GM19025 (cell line): Measurements from ENCODE around the gene COL1A1.
A peak's percentile ranks its signal among the peaks of the same experiment; 100 is the strongest.

Experiments
- ATAC-seq: cut with Tn5 transposase; IDR thresholded peaks from one replicate; pipeline ENCODE4 v1.9.1; 2021; ENCODE audit warnings: mild to moderate bottlenecking, low read depth, moderate library complexity; ENCODE audit not compliant: unreplicated experiment

Gene COL1A1

DNA sequence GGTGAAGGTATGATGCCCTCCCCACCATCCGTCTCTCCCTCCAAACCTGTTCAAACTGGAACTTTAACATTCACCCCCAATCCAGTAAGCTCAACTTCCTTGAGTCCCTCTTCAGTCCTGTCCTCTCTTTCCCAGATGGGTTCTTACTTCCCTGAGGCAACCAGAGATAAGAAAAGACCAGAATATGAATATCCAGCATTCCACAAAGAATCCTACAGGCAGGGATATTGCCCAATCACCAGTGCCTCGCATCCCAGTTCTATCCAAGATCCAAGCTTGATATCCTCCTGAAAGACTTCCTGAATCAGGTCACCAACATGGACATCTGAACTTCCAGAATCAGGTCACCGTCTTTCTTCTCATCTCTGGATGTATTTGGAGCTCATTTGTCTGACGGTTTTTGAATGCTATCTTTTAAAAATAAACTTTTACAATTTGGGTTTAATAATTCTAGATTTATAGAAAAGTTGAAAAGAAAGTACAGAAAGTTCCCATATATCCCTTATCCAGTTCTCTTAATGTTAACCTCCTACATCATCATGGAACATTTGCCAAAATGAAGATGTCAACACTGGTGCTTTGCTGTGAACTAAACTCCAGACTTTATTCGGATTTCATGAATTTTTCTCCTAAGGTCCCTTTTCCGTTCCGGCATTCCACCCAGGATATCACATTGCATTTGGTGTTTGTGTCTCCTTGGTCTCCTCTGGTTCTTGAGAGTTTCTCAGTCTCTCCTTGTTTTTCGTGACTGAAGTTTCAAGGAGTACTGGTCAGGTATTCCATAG is 13.7 kb upstream of the COL1A1 start:
- no peak for ATAC-seq

DNA sequence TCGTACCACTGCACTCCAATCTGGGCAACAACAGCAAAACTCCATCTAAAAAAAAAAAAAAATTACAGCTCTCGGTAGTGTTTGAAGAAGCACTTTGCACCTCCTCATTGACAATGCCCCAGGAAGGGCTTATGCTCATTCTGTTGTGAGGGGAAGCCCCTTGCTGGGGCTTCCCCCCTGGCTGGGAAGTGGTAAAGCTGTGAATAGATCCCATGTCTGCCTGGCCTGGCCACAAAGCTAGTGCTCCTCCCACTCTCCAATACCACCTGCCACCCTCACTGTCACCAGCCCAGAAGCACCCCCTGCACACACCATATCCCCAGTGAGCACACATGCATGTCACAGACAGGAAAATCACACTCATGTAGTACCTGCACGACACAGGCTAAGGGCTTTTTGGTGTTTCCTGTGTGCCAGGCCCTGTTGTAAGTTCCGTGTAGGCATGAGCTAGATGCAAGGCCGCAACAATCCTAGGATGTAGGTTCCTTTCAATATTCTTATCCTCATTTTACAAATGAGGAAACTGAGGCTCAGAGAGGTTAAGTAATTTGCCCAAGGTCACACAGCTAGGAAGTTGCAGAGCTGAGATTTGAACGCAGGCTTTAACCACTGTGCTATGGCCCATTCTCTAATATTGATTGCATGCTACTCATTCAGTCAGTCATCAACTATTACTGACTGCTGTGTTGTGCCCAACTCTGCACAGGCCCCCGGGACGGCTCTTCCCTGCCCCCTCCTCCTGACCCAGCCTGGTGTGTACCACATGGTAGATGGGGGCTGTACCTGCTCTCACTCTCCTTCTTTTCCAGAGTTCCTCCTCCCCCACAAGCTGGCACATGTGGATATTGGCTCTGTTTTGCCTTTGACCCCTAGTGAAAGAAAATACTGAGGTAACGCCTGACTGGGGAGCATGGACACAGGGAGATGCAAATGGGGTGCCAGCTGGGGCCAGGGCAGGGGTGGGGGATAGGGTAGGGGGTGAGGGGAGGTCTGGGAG is 11.9 kb upstream of the COL1A1 start:
- peak; percentile 73 for ATAC-seq

DNA sequence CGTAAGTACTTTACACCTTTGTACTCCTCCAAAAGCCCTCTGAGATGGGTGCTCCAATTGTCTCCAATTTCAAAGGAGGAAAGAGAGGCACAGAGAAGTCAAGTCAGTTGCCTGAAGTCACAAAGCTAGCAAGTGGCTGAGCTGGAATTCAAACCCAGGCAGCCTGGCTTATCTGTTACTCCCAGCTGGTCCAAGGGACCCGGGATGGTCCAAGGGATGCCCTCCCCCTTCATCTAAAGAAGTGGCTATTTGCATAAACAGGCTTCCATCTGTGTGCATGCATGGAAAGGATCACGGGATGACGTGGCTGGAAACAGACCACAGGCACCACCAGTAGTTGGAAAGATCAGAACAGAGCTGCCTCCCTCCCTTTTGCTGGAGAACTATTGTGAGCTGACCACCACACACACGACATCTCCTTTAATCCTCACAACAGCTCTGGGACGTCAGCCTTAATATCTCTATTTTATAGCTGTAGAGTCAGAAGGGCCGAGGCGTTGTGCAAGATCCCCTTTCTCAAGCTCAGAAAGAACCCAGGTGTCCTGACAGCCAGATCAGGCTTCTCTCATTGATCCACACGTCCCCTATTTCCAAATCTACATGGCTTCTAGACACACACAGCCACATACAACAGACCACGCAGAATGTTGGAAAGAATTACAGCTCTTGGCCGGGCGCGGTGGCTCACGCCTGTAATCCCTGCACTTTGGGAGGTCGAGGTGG is 10.9 kb upstream of the COL1A1 start:
- ATAC-seq, result no peak

DNA sequence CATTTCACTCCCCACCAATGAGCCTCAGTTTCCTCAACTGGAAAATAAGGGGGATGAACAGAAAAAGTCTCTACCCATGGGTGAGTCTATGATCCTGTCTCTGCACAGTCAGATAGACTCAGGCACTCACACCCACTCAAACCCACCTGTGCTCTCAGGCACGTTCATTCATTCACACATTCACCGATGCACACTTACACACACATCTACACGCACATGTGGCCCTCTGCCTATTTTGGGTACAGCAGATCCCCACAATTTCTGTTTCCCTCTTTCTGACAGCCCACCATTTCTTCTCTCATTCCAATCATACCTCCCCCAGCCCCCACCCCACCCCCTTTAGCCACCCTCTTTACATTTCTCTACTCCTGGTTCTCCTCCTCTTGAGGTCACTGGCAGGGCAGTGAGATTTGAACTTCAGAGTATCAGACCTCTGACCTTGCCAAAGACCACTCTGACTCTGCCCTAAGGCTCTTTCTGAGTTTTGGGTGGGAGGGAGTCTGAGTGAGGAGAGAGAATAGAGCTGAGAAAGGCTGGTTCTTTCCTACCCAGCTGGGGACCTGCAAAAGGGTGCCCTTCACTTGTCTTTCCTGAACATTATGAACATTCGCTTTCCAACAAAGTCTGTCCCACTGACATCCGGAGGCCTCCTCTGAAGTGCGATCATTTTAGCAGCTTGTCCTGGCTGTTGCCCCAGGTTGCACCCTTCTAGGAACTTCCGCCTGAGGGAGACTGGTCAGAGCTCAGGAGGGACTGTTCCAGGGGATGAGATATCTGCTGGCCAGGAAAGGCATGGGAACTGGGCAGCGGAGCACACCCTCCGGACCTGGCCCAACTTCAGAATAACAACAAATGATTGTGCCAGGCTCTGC is 10.1 kb upstream of the COL1A1 start:
- ATAC-seq, result no peak

DNA sequence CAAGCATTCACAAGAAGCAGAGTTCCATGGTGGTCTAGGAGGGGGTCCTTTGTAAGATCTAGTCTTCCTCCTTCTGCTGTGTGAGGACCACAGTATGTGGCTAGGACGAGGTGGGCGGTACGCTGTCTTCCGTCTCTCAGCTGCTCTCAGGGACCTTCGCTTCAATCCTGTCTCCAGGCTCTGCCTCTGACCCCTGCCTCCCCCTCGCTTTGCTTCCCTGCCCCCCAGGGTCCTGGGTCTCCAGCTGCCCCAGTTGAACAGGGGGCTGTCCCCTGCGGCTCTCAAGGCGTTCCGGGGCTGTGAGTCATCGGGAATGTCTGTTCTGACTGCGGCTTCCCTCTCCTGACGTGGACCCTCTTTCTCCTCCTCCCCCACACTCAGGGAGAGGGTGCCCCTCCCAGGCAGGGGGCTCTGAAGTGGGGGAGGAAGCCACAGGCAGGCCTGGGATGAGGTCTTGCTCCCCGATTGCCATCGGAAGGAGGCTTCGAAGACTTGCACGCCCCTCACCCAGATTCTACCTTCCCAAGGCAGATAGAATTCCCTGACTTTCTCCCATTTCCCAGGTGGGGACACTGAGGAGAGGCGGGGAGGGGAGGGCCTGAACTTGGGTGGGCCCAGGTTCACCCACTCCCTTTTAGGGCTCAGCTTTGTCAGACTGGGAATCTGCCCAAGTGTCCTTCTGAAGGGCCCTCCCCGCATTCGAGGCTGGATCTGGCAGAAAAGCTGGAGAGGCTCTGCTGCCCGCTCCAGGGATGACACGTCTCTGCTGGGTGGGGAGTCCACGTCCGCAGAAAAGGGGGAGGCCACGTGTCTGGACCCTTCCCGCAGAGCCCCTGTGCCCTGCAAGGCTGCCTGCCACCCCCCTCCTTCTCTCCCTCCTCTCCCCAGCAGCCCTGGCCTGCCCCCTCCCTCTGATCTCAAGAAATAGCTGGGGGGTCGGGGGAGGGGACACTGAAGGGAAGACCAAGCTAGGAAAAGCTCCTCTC is 9.1 kb upstream of the COL1A1 start:
- ATAC-seq, result no peak

DNA sequence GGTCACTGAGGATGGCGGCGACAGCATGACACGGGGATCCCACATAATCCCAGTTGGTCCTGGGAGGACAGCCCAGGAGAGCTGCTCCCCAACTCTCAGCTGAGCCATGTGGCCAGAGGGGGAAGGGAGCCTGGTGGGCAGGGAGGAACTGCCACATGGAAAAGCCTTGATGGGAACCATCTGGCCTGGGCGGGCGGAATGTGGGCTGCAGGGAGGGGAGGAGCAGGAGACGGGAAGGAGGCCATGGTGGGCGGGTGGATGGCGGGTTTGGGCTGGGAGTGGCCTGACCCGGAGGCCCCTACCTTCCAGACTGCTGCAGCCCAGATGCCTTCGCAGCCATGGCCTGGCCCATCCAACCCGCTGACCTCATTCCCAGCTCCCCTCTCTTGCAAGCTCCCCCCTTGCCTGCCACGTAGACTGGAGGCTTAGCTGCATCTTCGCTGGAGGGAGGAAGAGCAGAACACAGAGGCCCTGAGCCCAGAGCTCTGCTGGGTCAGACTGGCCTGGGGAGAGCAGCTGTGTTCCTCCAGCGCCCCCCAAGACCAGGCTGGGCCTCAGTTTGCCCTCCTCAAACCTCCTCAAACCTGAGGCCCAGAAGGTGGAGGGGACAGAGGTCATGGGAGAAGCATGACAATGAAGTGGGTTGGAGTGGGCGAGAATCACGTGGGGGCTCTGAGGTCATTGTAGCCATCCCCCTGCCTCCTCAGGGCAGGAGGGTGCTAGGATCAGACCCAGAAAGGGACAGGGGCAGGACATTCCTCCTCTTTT is 8.2 kb upstream of the COL1A1 start:
- ATAC-seq, result no peak

DNA sequence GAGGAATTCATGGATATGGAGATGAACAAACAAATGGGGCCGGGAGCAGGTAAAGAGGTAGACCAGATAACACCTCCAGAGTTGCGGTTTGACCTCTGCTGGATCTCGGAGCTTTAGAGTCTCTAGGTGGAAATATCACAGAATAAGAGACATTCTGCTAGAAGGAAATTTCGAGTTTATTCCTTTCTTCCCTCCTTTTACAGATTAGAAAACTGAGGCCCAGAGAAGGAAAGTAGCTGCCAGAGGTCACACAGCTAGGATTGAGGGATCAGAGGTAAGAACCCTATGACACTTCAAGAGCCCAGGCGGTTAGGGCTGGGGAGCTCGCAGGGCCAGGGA is 7.7 kb upstream of the COL1A1 start:
- no peak for ATAC-seq

DNA sequence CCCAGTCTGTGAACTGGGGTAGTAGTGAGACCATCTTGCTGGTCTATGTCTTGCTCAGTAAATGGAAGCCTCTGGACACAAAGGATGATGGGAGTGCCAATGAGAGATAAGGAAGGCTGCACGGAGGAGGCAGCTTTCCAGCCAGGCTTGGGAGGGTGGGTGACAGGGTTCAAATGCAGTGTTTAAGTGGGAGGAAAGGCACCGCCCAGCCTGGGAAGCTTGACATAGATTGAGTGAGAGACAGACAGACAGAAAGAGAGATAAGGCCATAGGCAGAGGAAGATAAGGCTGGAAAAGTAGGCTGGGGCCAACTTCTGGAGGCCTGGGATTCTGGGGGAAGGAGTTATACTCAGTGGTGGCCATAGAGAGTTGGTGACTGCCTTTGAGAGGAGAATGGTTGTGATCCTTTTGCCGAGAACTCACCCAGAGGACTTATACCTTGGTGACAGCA is 7.2 kb upstream of the COL1A1 start:
- no peak for ATAC-seq

DNA sequence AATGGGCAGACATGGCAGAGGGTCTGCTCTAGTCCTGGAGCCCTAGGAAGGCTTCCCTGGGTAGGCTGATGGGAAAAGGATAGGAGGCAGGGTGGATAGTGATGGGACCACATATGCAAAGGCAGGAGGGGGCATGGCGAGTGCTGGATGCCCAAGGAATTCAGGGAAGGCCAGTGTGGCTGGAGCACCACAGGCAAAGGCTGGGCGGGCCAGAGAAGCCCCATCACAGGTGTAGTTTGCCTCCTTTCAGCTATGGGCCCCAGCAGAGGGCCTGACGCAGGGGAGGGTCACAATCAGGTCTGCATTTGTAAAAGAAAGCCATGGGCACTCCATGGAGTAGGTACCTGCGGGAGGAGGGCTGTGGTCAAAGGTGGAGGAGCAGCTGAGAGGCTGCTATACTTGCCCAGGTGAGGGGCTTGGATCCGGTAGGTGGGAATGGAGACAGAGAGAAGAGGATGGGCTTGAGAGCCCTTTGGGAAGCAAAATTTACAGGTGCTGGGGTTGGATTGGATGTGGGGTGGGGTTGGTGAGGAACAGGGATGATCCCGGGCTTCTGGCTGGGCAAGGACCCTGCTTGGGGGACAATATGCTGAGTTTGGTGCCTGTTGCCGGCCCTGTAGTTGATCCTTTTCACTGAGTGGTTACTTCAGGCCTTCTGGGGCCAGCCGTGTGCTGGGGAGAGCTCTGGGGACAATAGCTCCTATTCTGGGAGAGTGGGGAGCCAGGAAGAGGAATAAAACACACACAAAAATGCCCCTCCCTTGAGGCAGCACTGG is 6.5 kb upstream of the COL1A1 start:
- no peak for ATAC-seq

DNA sequence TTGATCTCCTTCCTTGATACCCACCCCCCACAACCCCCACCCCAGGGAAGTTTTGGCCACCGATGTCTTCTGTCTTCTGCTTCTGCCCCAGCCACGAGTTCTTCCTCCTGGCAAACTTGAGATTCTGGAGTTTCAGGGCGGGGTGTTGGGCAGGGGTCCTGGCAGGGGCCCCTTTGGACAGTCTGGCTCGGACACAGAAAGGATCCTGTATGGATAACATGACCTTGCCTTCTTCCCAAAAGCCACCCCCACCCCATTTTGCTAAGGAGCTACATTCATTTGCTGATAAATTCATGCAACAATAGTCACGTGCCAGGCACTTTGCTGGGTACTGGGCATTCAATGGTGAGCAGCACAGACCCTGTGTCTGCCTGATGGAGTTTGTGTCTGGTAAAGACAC is 5.9 kb upstream of the COL1A1 start:
- no peak for ATAC-seq

DNA sequence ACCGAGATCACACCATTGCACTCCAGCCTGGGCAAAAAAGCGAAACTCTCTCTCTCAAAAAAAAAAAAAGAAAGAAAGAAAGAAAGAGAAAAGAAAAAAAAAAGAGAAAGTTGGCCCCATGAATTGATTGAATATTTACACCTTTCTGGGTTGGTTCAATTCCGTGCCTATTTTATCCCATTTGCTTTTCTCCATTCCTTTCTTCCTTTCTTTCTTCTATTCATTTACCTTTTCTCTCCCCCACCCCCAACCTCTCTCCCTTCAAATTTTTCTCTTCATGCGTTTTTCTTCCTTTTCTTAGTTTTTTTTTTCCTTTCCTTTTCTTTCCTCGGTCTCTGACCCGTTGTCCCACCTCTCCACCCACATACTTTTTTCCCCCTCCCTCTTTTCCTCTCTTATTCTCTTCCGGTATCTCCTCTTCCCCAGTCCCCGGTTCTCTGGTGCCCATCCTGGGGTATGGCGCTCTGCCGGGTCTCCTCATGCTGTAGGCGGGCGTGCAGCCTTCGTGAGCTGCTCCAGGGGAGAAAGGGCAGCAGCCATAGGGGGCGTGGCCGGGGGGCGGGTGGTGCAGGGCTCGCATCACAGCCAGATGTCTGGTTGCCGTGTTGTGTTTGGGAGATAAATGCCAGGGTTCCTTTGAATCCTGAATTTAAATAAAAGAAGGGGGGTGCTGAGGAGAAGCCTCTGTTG is 5.3 kb upstream of the COL1A1 start:
- ATAC-seq, result no peak

DNA sequence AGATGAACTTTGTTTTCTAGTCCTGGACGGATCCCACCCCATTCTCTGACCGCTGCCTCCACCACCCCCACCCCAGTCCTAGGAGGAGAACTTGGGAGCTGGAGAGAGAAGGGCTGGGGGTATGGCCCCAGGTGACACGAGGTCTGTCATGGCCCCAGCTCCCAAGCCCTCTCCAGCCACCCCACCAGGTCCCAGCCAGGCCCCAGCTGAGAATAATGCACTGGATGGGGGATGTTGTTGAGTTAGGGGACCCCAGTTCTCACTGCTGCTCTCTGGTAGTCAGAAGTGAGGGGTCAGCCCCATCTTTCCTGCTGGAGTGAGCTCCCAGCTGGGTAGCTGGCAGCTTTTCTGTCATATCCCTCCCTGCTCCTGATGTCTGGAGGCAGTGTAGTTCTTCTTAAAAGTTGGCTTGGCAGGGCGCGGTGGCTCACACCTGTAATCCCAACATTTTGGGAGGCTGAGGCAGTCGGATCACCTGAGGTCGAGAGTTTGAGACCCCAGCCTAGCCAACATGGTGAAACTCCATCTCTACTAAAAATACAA is 4.6 kb upstream of the COL1A1 start:
- ATAC-seq, result no peak

DNA sequence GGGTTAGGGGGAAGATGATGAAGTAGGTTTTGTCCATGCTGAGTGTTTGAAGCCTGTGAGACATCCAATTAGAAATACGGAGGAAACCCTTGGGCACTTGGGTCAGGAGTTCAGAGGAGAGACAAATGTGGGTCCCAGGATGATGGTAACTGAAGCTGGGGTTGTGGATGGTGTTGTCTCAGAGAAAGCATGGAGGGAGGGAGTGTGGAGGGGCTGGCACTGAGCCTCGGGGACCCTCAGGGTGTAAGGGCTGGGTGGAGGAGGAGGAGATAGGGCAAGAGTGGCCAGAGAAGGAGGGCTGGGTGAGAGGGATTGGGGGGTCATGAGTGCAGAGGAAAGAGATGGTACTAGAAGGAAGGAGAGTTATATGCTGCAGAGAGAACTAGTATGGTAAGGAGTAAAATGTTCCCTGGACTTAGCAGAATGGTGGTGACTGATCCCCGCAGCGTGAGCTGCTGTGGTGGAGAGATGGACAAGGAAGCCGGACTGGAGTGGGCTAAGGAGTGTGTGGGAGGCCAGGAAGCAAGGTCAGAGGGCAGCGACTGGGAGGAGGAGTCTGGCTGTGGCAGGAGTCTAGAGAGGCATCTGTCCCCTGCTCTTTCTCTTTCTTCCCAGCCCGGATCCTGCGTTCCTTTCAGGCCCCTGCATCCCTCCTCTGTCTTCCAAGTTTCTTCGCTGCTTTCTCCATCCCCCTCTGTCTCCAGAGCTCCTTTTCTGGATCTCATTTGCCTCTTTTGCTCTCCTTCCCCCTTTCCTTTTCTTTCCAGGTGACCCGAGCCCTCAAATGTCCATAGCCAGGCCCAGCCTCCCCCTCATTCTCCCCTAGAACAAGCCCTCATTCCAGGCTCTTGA is 3.9 kb upstream of the COL1A1 start:
- no peak for ATAC-seq

DNA sequence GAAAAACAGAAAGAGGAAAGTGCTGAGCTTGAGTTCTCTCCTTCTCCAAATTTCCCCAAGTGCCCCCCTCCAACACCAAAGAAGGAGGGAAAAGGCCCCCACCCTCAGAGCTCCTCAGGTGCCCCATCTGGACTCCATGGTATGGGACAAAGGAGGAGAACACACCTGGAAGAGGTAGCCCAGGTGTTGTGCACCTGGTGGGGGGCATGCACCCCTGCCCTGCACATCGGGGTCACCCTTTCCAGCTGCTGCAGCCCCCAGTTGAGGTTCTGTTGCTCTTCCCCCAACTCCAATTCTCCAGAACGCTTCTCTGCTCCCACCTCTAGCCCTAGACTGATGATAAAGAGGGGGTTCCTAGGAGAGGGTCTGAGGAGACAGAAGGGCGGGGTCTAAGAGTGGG is 3.0 kb upstream of the COL1A1 start:
- ATAC-seq, result no peak

DNA sequence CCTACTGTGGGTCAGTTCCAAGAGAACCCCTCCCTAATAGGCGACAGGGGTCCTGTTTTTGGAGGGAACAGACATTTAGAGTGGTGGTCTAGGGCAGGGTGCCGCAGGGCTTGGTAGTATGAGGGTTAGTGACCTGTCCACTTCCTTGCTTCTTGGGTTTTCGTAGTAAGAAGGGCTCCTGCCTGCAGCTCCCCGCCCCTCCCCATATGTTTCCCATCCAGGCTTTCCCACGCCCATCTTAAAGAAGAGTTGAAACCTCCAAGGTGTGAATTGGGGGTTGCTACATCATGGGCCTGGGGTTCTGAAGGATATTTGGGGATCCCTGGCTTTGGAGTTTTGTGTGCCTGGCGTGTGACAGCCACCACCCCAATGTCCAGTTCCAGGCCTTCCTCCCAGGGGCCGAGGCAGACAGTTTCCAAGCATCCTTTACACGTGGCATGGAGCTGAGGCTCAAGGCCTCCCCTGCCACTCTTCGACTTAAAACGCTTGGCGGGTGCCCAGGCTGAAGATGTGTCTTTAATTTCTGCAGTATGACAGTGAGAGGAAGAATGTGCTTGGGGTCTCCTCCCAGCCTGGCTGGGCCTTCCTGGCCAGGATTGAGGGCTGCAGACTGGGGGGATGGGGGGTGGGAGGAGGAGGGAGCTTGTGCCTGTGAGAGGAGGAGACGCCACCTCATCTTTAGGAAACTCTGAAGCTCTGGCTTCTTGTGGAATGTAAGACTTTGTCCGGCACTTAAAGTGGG is 2.3 kb upstream of the COL1A1 start:
- ATAC-seq, result no peak
